Fibroblast of skin of scalp (primary cell): ENCODE results near the gene FBXL13. TPM values are rescaled to one million over a fixed set of nuclear protein-coding genes. Genes with fewer than 3 reads are reported as not detected.
A peak's percentile ranks its signal among the peaks of the same experiment; 100 is the strongest.
"Not testable (repeated sequence)": the region's sequence is repeated elsewhere in the genome, so short reads cannot be mapped to it uniquely, and the experiment has no call there.

Experiments used
- DNase-seq: peaks from one replicate; pipeline ENCODE4 v3.0.0-alpha.2; 2013
- polyA plus RNA-seq, 2 experiments: library from polyadenylated mRNA; unstranded; fragments of 120-200 nt; gene quantifications; one replicate each; pipeline ENCODE4 v1.2.1, GENCODE V29; 2013; ENCODE audit not compliant: insufficient read length in 2 of 2

Gene FBXL13
- 0.33 TPM for polyA plus RNA-seq (2013, experiment 1 of 2; ENCODE audit: insufficient read length)
- 0.35 TPM for polyA plus RNA-seq (2013, experiment 2 of 2; ENCODE audit: insufficient read length)

- peak; percentile 85 for DNase-seq
These were observed at the start of gene FBXL13, which contains the start of gene ARMC10 for GRCh38 chr7:103074519-103075336. FBXL13 (minus strand) TSS chr7:103074796. ARMC10 (plus strand) TSS chr7:103075140; CDS start chr7:103075273, 133 bp downstream.

GRCh38 chr7:103123529-103123928 lies 48.9 kb upstream of the FBXL13 start:
- DNase-seq, result no peak

DNA sequence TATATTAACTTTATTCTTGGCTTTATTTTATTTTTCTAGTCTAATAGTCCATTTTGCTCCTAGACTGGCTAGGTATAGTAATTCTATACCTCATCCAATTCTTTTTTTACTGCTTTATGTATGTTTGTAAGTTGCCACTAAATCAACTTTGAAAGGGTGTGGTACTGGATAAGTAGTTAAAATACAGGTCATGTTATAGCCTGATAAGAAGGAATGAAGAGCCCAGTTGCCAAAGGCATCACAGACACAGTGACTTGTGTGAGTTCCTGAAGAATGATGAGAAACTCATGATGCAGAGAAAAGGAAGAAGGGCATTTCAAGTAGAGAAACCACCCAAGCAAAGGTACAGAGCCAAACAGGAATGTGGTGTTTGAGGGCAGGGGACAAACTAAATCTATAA lies 47.0 kb upstream of the FBXL13 start:
- DNase-seq, result no peak

DNA sequence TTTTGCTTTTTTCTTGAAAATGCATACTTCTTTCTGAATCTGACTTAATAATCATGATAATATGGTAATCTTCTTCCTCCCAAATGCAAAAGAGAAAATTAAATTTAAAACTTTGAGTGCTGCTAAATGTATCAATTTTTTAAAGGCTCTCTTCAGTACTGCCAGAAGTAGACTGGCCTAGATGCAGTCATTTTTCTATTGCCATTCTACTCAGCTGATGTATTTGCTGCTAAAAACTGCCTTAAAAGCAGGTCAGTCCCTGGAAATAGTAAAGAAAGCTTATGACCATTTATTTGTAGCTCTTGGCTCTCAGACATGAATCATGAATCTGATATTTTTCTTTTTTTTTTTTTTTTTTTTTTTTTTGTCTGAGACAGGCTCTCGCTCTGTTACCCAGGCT lies 45.8 kb upstream of the FBXL13 start:
- DNase-seq, result no peak

- DNase-seq, result no peak
These were observed 45.2 kb upstream of the FBXL13 start for GRCh38 chr7:103119791-103120291.

DNA sequence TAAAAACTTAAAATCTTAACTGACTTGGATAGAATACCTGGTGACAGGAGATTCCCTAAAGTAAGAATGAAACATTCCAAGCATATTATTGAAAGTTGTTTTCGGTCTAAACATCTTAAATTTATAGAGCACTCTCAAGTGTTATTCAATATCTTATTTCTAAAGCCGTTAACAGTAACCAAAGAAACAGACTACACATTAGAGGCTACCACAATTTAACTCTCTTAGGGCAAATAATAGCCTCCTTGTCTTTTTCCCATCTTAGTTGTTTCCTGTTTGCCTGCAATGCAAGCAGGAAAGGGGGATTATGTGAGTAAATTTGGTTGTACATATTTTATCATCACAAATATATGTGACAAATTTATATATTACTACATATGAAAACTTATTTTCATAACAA lies 42.9 kb upstream of the FBXL13 start:
- DNase-seq, result no peak

- DNase-seq, result no peak
These were observed 42.4 kb upstream of the FBXL13 start for GRCh38 chr7:103116991-103117390.

DNA sequence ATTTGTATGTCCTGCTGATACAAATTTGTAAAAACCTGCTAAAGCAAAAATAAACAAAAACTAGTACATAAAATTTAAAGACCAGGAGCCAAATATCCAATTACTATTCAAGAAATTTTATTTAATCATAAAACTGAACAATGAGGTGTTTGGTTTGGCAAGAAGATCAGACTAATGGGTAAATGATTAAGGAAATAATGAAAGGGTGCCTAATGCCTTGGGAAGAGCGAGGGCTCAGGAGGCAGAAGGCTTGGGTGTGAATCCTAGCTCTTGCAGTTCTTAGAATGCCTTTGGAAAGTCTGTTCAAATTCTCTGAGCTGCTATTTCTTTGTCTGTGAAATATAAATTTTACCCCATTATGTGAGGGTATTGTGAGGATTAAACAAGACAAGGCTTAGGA lies 41.9 kb upstream of the FBXL13 start:
- DNase-seq, result no peak

DNA sequence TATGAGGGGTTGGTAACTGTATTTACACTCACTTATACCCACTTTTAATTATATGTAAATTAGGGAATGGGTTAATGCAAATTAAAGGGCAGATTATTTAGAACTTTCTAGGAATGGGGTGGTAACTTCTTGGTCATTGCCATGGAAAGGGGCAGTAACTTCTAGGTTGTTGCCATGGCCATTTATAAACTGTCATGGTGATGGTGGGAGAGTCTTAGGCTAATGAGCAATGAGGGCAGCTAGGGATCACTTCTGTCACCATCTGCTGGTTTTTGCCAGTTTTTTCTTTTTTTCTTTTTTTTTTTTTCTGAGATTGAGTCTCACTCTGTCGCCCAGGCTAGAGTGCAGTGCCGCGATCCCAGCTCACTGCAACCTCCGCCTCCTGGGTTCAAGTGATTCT lies 41.2 kb upstream of the FBXL13 start:
- DNase-seq, result no peak

DNA sequence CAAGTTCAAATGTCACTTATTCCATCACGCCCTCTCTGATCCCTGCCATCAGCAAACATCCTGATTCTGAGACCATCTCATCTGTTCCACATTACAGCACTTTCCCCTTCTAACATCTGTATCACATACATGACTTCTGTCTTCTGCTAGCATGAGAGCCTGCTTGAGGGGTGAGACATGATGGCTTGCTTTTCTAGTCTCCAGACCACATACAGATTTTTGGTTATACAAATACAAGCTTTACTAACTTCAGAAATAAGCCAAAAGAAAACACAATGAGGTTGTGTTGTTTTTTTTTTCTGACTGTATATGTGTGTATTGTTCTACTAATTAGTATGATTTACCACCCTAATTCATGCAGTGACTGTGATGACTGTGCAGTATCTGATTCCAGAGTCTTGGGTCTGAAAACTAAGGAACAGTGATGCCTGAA lies 40.0 kb upstream of the FBXL13 start:
- no peak for DNase-seq

GRCh38 chr7:103113164-103113563 lies 38.6 kb upstream of the FBXL13 start:
- peak; percentile 89 for DNase-seq

- DNase-seq, result not testable (repeated sequence)
These were observed 32.1 kb upstream of the FBXL13 start for GRCh38 chr7:103106703-103107070.

DNA sequence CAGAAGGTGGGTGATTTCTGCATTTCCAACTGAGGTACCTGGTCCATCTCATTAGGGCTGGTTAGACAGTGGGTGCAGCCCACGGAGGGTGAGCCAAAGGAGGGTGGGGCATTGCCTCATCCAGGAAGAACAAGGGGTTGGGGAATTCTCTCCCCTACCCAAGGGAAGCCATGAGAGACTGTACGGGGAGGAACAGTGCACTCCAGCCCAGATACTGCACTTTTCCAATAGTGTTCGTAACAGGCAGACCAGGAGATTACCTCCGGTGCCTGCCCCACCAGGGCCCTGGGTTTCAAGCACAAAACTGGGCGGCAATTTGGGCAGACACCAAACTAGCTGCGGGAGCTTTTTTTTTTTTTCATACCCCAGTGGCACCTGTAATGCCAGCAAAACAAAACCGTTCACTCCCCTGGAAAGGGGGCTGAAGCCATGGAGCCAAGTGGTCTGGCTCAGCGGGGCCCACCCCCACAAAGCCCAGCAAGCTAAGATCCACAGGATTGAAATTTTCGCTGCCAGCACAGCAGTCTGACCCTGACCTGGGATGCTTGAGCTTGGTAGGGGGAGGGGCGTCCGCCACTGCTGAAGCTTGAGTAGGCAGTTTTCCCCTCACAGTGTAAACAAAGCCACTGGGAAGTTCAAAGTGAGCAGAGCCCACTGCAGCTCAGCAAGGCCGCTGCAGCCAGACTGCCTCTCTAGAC lies 31.6 kb upstream of the FBXL13 start:
- DNase-seq, result no peak

GRCh38 chr7:103101543-103101942 lies 26.9 kb upstream of the FBXL13 start:
- no peak for DNase-seq

DNA sequence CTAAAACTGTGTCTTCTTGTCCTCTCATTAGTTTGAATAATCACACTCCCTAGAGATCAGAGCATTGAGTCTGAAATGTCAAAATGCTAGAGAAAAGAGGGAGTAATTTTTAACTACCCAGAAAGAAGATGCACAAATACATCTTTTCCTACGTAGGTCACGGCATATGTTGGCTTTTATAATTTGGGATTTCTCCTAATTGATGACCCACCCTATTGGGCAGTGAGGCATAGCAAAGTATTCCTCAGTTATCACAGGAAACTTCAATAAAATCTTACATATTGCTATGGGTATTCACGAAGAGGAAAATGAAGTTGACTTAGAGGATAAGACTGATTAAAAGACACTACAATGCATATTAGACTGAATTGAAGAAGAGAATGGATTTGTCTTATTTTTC lies 25.8 kb upstream of the FBXL13 start:
- no peak for DNase-seq

DNA sequence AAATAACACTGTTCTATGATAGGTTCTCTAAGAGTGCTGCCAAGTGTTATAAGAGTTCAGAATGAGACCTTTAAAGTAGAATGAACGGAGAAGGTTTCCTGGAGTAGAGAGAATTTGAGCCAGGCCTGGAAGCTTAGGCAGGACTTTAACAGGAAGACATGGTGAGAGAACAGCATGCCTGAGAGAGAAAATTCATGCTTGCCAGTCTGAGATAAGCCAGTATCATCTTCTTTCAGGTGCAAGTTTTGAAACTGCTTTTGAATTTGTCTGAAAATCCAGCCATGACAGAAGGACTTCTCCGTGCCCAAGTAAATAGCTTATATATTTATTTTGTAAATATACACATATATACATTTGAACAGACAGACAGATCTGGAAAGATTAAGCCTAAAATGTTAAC lies 22.4 kb upstream of the FBXL13 start:
- DNase-seq, result no peak

DNA sequence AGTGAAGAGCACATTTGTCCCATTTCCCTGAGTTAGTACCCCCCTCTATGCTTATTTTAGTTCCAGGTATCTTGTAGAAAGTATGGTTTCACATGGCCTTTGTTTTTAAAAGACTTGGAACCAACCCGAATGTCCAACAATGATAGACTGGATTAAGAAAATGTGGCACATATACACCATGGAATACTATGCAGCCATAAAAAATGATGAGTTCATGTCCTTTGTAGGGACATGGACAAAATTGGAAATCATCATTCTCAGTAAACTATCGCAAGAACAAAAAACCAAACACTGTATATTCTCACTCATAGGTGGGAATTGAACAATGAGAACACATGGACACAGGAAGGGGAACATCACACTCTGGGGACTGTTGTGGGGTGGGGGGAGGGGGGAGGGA lies 21.0 kb upstream of the FBXL13 start:
- DNase-seq, result not testable (repeated sequence)

DNA sequence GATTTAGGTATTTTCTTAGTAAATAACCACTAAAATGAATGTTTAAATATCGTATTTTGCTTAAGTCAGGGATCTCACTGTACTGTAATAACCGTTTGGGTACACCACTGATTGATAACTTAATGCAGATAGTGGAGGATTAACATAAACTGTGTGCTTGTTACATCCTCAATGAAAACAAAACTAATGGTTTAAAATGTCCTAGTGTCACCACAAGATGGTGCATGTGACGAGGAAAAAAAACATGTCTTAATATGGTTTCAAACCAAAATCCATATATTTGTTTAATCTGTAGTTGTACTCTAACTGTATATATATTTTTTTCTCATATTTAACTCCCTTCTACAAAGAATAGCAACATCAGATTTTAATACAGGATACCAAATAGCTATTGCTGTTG lies 19.5 kb upstream of the FBXL13 start:
- DNase-seq, result no peak

GRCh38 chr7:103093429-103093828 lies 18.8 kb upstream of the FBXL13 start:
- no peak for DNase-seq

- DNase-seq, result not testable (repeated sequence)
These were observed 17.7 kb upstream of the FBXL13 start for GRCh38 chr7:103092321-103092720.

DNA sequence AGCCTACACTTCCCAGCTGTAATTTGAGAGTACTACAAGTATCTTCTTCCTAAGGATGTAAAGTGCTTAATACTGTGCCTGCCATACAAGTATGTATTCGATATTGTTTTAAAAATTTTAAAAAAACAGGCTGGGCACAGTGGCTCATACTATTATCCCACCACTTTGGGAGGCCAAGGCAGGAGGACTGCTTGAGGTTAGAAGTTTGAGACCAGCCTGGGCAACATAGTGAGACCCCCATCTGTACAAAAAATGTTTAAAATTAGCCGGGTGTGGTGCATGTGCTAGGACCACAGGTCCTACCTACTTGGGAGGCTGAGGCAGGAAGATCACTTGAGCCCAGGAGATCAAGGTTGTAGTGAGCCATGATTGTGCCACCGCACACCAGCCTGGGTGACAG lies 8.6 kb upstream of the FBXL13 start:
- no peak for DNase-seq

- DNase-seq, result no peak
These were observed 7.9 kb upstream of the FBXL13 start for GRCh38 chr7:103082497-103082896.

GRCh38 chr7:103080923-103081322 lies 6.3 kb upstream of the FBXL13 start:
- DNase-seq, result no peak

GRCh38 chr7:103079836-103080235 lies 5.2 kb upstream of the FBXL13 start:
- DNase-seq, result no peak
